NCI-H2171 treated with DMSO at 0.1 percent for 48 hours (cell line): ENCODE results near the gene IGFL4.
A peak's percentile ranks its signal among the peaks of the same experiment; 100 is the strongest.

ENCODE experiments used
- DNase-seq: peaks from one replicate; lab custom pipeline; 2025; lab: John Stamatoyannopoulos, UW

The IGFL4 gene

GRCh38 chr19:46020819-46021125 lies 20.0 kb downstream of the IGFL4 start:
- DNase-seq: no peak

- no peak for DNase-seq
Measured at GRCh38 chr19:46019270-46019669, 21.5 kb downstream of the IGFL4 start.

GRCh38 chr19:46018729-46019251 lies 22.0 kb downstream of the IGFL4 start:
- no peak for DNase-seq

GRCh38 chr19:46017874-46018675 lies 22.7 kb downstream of the IGFL4 start:
- no peak for DNase-seq

- DNase-seq: no peak
Measured at GRCh38 chr19:46017095-46017429, 23.7 kb downstream of the IGFL4 start.

GRCh38 chr19:46016426-46017094 lies 24.2 kb downstream of the IGFL4 start:
- peak; percentile 80 for DNase-seq

- peak; percentile 44 for DNase-seq
Measured at GRCh38 chr19:46015687-46016425, 24.9 kb downstream of the IGFL4 start.

- peak; percentile 58 for DNase-seq
Measured at GRCh38 chr19:46014941-46015686, 25.7 kb downstream of the IGFL4 start.

GRCh38 chr19:46014534-46014933 lies 26.3 kb downstream of the IGFL4 start:
- DNase-seq: no peak

- peak; percentile 23 for DNase-seq
Measured at GRCh38 chr19:46009530-46010510, 31.0 kb downstream of the IGFL4 start.

- no peak for DNase-seq
Measured at GRCh38 chr19:46006411-46006810, 34.4 kb downstream of the IGFL4 start.

- DNase-seq: no peak
Measured at GRCh38 chr19:46002678-46003275, 38.0 kb downstream of the IGFL4 start.

- peak; percentile 66 for DNase-seq
Measured at GRCh38 chr19:46000491-46001246, 40.1 kb downstream of the IGFL4 start.

- no peak for DNase-seq
Measured at GRCh38 chr19:45999653-46000121, 41.1 kb downstream of the IGFL4 start.

- DNase-seq: no peak
Measured at GRCh38 chr19:45998834-45999233, 42.0 kb downstream of the IGFL4 start.

- no peak for DNase-seq
Measured at GRCh38 chr19:45996933-45997332, 43.9 kb downstream of the IGFL4 start.

GRCh38 chr19:45995715-45996385 lies 45.0 kb downstream of the IGFL4 start:
- no peak for DNase-seq

GRCh38 chr19:45994998-45995714 lies 45.6 kb downstream of the IGFL4 start, which contains the start of gene CCDC61:
Gene CCDC61 (plus strand): TSS chr19:45995467. CDS start chr19:46003019, 7,552 bp downstream.
- DNase-seq: peak; percentile 100
